ENCODE data around the gene ARL15.

The ARL15 gene

GRCh38 chr5:54195701-54196100 is 114.7 kb downstream of the ARL15 start:
- DNase-seq = no peak

- DNase-seq = no peak
Measured at GRCh38 chr5:54194318-54194717, 116.1 kb downstream of the ARL15 start.

DNA sequence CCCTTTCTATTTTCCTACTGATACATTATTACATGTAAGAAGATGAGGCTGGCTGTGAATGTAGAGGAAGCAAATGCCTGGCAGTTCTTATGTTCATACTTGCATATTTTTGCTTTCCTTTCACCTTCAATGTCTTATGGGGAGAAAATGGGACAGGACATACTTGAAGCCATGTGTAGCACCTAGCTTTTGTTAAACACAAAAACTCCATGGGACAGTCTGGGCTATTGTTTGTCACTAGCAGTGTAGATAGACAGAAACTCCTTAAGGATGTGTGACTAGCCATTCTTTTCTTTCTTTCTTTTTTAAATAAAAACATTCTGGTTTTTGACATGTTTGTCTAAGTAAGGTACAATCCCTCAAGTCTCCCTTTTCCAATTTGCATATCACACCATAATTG is 122.7 kb downstream of the ARL15 start:
- no peak for DNase-seq

- DNase-seq = no peak
Measured at GRCh38 chr5:54186912-54187445, 123.4 kb downstream of the ARL15 start.

- no peak for DNase-seq
Measured at GRCh38 chr5:54186108-54186507, 124.3 kb downstream of the ARL15 start.

GRCh38 chr5:54184806-54185205 is 125.6 kb downstream of the ARL15 start:
- no peak for DNase-seq

GRCh38 chr5:54180630-54181031 is 129.7 kb downstream of the ARL15 start:
- no peak for DNase-seq

- no peak for DNase-seq
Measured at GRCh38 chr5:54178991-54179390, 131.4 kb downstream of the ARL15 start.

GRCh38 chr5:54178207-54178606 is 132.2 kb downstream of the ARL15 start:
- DNase-seq = no peak

DNA sequence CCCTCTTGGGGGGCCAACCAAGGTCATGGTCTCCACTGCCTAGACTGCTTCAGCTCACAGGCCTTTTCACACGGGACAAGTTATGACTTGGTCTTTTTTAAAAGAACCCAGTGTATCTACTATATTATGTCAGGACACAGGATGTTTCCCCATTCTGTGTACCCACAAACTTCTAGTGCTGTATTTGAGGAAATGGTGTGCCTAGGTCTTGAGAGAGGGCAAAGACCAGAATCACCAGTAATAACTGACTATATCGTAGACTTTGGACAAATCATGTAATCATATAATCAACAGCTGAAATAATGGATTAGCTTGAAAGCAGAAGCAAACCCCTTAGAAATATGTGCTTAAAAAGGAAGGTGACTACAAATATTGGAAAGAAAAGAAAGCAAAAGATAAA is 133.3 kb downstream of the ARL15 start:
- DNase-seq = no peak

- no peak for DNase-seq
Measured at GRCh38 chr5:54176066-54176830, 134.1 kb downstream of the ARL15 start.

DNA sequence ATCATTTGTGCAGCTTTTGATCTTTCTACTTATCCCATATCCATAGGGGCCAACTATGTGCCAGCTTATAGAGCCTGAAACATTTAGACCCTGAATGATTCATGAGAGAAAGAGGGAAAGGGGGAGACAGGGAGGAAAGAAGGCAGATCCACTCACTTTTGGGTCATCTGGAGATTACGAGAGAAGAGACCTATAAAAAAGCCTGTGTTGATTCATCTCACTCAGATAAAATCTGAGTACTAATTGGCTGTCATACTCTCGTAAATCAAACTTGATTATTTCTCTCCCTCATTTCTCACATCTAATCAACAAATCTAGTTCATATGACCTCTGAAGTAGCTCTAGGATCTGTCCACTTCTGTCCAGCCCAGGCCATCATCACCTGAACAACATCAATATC is 137.1 kb downstream of the ARL15 start:
- DNase-seq = no peak

GRCh38 chr5:54171645-54172384 is 138.6 kb downstream of the ARL15 start:
- DNase-seq = no peak

- DNase-seq = no peak
Measured at GRCh38 chr5:54165687-54166086, 144.7 kb downstream of the ARL15 start.

DNA sequence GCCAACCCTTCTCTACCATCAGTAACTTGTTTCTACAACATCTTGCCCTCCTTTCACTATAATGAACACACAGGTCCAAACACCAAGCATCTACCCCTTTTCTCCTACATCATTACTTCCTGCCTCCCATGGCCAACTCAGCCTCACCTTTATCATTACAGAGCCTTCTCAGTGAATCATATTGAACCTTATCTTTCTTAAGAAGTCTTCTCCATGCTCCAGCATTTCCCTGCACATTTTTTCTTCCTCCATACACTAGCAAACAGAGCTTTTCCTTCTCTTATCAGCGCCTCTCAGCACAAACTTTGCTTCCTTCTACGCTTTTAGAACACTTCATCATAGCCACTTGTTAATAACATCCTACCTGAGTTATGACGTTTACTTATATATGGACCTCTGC is 148.2 kb downstream of the ARL15 start:
- DNase-seq = no peak

DNA sequence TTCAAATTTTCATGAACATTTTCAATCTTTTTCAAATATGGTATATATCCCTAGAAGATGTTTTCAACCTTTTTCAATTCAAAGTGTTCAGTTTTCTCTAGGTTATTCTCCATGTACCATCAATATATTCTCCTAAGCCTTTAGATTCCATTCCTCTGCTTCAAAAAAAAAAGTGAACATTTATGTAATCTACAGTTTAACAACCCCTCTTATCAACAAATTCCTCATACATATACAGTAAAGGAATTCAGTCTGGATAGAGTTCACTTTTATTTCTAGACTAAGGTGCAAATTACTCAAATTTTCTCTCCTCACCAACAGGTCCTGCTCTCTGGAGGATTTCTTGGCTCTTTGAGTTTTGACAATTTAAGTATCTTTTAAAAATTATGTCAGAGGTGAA is 150.0 kb downstream of the ARL15 start:
- DNase-seq = no peak

GRCh38 chr5:54159893-54160195 is 150.5 kb downstream of the ARL15 start:
- no peak for DNase-seq

- no peak for DNase-seq
Measured at GRCh38 chr5:54159153-54159892, 151.1 kb downstream of the ARL15 start.

DNA sequence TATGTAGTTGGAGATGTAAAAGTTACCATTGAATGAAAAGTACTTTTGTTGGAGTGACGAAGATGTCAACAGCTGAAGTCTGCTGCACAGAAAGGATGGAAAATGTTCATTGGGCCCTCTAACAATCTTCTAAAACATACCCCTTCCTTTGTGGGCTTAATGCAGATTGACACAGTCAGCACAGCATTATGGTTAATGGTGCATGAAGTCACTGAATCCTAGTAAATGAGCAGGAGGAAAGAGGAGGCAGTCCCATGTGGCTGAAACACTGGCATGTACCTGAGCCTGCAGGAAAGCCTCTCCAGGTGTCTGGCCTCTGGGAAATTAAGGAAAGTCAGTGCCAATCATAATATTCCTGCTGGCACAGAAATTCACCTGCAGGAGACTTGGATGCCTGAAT is 153.8 kb downstream of the ARL15 start:
- DNase-seq = peak; percentile 74

DNA sequence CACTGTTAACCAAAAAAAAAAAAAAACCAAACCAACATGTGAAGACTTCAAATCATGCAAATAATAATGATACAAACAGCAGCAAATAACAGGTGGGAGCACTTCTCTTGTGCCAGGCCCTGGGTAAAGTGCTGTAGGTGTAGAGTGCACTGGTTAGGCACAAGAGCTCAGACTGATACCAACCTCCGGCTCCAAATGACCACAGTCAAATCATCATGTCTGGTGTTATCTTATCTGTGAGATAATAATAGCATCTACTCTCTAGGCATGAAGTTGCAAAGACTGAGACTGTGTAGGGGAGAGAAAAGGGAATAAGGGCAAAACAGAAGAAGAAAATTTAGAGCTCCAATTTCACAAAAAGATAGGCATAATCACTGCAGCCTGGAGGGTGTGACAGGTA is 159.5 kb downstream of the ARL15 start:
- DNase-seq = no peak

GRCh38 chr5:54148858-54149257 is 161.5 kb downstream of the ARL15 start:
- no peak for DNase-seq

GRCh38 chr5:54148067-54148845 is 162.1 kb downstream of the ARL15 start:
- peak; percentile 56 for DNase-seq

GRCh38 chr5:54146916-54147315 is 163.5 kb downstream of the ARL15 start:
- DNase-seq = no peak

Data from NCI-H2171 (cell line).